Measurements from ENCODE around the gene BTC.
"Not testable (repeated sequence)": the region's sequence is repeated elsewhere in the genome, so short reads cannot be mapped to it uniquely, and the experiment has no call there.

Gene BTC

GRCh38 chr4:74755486-74755885, 38.8 kb downstream of the BTC start:
- DNase-seq, result no peak

- no peak for DNase-seq
These were observed 40.1 kb downstream of the BTC start for GRCh38 chr4:74754218-74754617.

DNA sequence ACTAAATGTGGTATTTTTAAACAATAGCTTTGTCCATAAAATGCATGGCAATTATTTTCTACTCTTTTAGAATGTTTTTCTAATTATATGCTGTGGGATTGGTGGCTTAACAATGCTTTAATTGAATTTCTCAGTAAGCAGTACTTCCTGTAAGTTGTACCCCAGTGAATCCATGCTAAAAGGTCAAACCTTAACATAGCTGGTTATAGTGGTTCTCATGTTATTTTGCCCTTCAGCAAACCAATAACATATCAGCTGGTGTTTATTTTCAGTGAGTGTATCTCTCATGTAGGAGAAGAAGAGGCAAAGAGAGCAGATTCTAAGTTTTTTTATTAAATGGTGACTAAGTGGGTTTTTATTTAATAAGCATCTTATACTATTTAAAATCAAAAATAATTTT, 41.5 kb downstream of the BTC start:
- DNase-seq, result no peak

DNA sequence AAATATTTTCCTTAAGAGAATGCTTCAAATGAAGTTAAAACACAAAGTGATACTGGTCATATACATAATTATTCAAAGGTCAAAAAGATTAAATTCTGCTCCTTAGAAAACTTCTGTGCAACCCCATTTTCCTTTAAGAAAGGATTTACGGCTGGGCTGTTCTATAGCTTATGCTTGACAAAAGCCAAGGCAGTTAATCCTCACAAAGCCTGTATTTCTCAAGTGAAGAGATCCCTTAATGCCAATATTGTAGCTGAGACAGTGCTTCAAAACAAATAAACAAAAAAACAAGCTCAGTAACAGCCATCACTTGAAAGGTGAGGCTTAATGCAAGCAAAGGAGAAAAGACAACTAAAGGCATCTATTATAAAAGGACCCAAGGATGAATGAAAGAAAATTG, 42.5 kb downstream of the BTC start:
- DNase-seq, result no peak

DNA sequence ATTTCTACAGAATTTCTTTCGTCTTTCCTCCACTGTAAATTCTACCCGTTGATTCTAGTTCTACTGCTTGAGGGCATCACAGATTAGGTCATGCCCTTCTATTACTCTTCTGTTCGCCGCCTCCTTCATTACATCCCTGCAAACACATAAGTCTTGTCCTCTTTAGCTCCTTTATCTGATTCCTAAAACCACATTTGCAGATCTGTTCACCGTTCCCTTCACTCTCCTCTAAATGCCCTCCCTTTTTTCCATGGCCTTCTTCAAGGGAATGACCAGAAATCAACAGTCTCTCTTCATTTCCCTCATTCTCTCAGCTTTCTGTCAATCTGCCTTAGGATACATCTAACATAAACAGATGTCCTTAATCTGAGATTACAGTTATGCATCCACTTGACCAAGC, 43.1 kb downstream of the BTC start:
- no peak for DNase-seq

DNA sequence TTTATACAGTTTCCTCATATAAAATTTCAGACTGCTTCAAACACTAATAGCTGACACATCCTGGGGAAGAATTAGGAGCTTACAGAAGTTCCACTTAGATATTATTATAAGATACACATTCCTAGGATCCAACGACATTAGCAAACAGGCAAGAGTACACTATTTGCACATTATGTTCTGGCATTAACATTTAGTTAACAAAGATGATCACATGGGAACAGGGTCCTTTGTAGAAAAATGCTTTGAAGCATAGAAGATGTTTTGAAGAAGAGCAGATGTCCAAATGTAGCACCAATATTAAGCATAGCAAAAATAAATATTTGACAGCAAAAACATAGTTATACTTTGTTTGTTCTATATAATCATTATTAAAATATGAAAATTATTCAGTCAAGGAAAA, 52.1 kb downstream of the BTC start:
- no peak for DNase-seq

DNA sequence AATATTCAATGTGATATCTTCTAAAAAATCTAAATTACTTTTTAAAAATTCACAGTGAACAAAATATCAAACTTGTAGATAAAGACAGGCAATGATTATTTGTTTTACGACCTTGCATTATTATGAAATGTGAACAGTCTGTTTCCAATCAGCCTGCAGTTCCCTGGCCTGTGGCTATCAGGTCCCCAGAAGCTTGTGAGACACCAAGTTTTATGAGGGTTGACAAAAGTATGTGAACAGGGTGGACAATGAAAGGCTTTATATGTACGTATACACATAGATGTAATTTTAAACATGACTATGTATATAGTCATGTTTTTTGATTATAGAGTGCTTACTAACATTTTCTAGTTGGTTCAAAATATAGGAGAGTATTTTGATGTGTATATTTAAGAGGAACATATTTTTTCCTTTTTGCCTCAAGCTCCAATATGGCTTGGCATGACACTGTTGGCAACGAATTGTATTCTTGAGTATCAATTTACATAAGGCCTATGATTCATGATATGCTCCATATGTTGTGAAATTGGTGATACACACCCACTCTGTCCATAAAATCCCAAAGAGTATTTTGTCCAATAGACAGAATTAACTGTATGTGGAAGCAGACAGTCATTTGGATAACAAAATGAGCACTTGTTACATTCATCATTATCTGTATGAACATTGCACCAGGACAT, 55.7 kb downstream of the BTC start:
- DNase-seq, result no peak

- DNase-seq, result no peak
These were observed 59.3 kb downstream of the BTC start for GRCh38 chr4:74734995-74735394.

DNA sequence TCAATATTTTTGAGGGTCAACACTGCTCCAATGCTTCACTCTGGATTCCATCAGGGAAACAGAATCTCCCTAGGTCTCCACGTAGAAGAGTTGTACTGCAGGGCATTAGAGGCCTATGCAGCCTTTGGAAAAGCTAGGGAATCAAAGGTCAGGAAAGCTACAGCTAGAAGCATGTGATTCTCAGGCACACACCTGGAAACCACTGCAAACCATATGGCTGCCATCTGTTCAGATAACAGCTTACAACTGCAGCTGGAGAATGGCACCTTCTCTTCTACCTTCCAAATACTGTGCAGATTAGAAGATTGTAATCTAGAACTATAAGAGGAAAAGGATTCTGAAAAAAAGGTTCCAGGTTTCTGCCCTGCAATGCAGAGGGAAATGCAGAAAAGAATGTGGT, 60.6 kb downstream of the BTC start:
- no peak for DNase-seq

GRCh38 chr4:74724979-74725378, 69.3 kb downstream of the BTC start:
- DNase-seq, result no peak

DNA sequence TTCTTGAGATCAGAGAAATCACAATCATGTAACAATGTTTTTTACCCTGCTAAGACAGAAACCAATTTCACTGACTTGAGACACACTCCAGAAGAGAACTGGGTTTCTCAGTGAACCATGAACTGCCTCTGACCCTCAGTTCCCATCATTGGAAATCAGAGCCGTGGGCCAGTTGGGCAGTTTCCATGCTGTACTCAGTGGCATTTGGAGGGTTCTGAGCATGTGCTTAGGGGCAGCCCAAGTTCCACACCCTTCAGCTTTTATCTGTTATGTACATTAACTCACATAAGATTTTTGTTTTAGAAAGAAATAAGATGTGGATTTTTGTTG, 77.9 kb downstream of the BTC start:
- DNase-seq, result no peak

- DNase-seq, result no peak
These were observed 78.5 kb downstream of the BTC start for GRCh38 chr4:74715706-74716435.

DNA sequence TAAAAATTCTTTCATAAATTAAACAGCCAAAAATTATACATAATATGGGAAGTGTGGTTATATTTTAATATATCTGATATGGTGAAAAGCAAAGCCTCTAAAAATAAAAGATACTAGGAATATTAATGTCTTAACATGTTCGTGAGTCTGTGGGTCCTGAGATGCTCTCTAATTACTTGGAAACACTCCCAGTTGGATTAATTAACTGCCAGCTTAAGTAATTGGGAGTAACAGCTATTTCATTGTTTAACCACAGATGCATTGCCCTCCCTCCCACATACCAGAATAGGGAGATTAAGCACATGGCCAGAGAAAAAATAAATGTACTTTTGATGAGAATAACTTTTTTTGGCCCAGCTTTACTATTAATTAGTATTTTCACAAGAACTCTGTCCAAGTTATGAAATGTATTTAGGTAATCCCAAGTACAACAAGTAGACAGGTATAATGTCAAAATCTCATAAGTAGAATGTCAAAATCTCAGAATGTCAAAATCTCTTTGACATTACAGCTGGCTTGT, 79.7 kb downstream of the BTC start:
- DNase-seq, result no peak

DNA sequence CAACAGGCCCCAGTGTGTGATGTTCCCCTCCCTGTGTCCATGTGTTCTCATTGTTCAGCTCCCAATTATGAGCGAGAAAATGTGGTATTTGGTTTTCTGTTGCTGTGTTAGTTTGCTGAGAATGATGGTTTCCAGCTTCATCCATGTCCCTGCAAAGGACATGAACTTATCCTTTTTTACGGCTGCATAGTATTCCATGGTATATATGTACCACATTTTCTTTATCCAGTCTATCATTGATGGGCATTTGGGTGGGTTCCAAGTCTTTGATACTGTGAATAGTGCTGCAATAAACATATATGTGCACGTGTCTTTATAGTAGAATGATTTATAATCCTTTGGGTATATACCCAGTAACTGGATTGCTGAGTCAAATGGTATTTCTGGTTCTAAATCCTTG, 86.2 kb downstream of the BTC start:
- DNase-seq, result not testable (repeated sequence)

Data from NCI-H774 (cell line).